Fibroblast of lung (primary cell): ENCODE results near the gene GUCA1C. TPM values are rescaled to one million over a fixed set of nuclear protein-coding genes. Genes with fewer than 3 reads are reported as not detected.

Experiments used
- DNase-seq, 2 donors: peaks; one replicate each; pipeline versions ENCODE4 v3.0.0 to v3.0.0-alpha.2; 2010; ENCODE audit warnings: low read depth in 2 of 2
- H2AFZ ChIP-seq: 2 replicates; pipeline ENCODE4 v1.5.1; 2012; ENCODE audit warnings: low read length, control low read depth, inconsistent platforms
- H3K27ac ChIP-seq: 2 replicates; pipeline ENCODE4 v1.5.1; 2011; ENCODE audit warnings: low read length, control low read depth; ENCODE audit not compliant: insufficient read depth
- H3K27me3 ChIP-seq: 2 replicates; pipeline ENCODE4 v1.5.1; 2011; ENCODE audit warnings: mild to moderate bottlenecking, low read length; ENCODE audit not compliant: control insufficient read depth, insufficient read depth
- H3K36me3 ChIP-seq: 2 replicates; pipeline ENCODE4 v1.5.1; 2011; ENCODE audit warnings: low read length; ENCODE audit not compliant: control insufficient read depth, insufficient read depth
- H3K4me1 ChIP-seq: 2 replicates; pipeline ENCODE4 v1.5.1; 2011; ENCODE audit warnings: low read length; ENCODE audit not compliant: control insufficient read depth, insufficient read depth; ENCODE audit errors: extremely low read depth
- H3K4me2 ChIP-seq: 2 replicates; pipeline ENCODE4 v1.5.1; 2011; ENCODE audit warnings: low read length, control low read depth; ENCODE audit not compliant: insufficient read depth; ENCODE audit errors: extremely low read depth
- H3K4me3 ChIP-seq, 4 experiments: fragments of 200-600 bp in 1 of 4; sonication (generic) in 1 of 4; replicated peaks in 1 of 4; 2 replicates each; pipeline ENCODE4 v1.5.1; 2011 to 2016; ENCODE audit warnings: low read length in 4 of 4, low read depth in 3 of 4, mild to moderate bottlenecking in 3 of 4, control low read depth in 2 of 4, inconsistent platforms in 1 of 4, mixed read lengths in 1 of 4; ENCODE audit not compliant: insufficient read depth in 1 of 4; ENCODE audit errors: control extremely low read depth in 1 of 4
- H3K79me2 ChIP-seq: 2 replicates; pipeline ENCODE4 v1.5.1; 2012; ENCODE audit warnings: mild to moderate bottlenecking, low read length, inconsistent platforms; ENCODE audit not compliant: control insufficient read depth, insufficient read depth
- H3K9ac ChIP-seq: 2 replicates; pipeline ENCODE4 v1.5.1; 2011; ENCODE audit warnings: mild to moderate bottlenecking, low read length, control low read depth; ENCODE audit not compliant: insufficient read depth
- H3K9me3 ChIP-seq: 2 replicates; pipeline ENCODE4 v1.5.1; 2012; ENCODE audit warnings: low read depth, low read length; ENCODE audit not compliant: control insufficient read depth, insufficient read depth
- H4K20me1 ChIP-seq: 2 replicates; pipeline ENCODE4 v1.5.1; 2011; ENCODE audit warnings: low read length; ENCODE audit not compliant: control insufficient read depth, insufficient read depth; ENCODE audit errors: extremely low read depth
- EZH2 ChIP-seq: IDR thresholded peaks from 2 replicates; pipeline ENCODE4 v1.5.1; 2012; ENCODE audit warnings: low read length, control low read depth, mild to moderate bottlenecking; ENCODE audit errors: missing control alignments
- polyA plus RNA-seq, 2 donors: library from polyadenylated mRNA; depleted of rRNA in 1 of 2; stranded (reverse) in 1 of 2; unstranded in 1 of 2; fragments of >200 nt; gene quantifications; 2 replicates each; pipeline ENCODE4 v1.2.1, GENCODE V29; 2011 to 2012; ENCODE audit warnings: missing spikeins in 1 of 2
- total RNA-seq: library from RNA; depleted of rRNA; stranded (reverse); fragments of >200 nt; gene quantifications from 2 replicates; pipeline ENCODE4 v1.2.1, GENCODE V29; 2014
- TF ChIP-seq, protein P1 (sequence below), 2 donors: IDR thresholded peaks in 1 of 2; conservative IDR thresholded peaks in 1 of 2; 1 replicate in 1 of 2; 2 replicates in 1 of 2; pipeline ENCODE4 v1.5.1; 2011 to 2012; ENCODE audit warnings: low read length in 2 of 2, control low read depth in 1 of 2, inconsistent platforms in 1 of 2, low read depth in 1 of 2, mild to moderate bottlenecking in 1 of 2

Gene GUCA1C
- total and polyA plus RNA-seq, 2 donors (not counting 1 experiment from before 2014, with no cell fraction given) = not detected

DNA sequence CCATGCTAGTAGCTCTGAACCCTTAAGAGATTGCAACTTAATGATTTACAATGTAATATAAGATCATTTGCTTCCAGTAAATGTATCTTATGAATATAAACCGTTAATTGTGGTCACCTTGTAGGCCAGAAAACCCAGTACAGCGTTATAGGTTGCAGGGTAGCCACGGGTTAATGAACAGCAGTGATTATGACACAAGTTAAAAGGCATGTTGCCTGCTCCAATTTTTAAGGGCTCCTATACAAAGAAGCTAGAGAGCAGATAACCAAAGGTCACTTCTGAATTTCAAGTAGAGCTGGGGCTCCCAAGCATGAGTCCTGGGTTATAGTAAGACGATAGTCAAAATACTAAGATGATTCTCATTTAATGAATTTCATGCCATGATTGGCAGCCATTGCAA is 13.5 kb downstream of the GUCA1C start:
- Histone ChIP-seq H3K27me3 (no peaks in the 10 kb centered on the region), H3K79me2 (no peaks in the 10 kb centered on the region), H3K4me3 (no peak overlapping the region), H3K4me2 (no peak overlapping the region), H3K9me3 (no peaks in the 10 kb centered on the region), H2AFZ (no peak overlapping the region), H3K36me3 (no peaks in the 10 kb centered on the region), H3K4me1 (no peaks in the 10 kb centered on the region), H4K20me1 (no peaks in the 10 kb centered on the region), H3K9ac (no peak overlapping the region), H3K27ac (no peak overlapping the region)
- TF ChIP-seq, protein P1, sequence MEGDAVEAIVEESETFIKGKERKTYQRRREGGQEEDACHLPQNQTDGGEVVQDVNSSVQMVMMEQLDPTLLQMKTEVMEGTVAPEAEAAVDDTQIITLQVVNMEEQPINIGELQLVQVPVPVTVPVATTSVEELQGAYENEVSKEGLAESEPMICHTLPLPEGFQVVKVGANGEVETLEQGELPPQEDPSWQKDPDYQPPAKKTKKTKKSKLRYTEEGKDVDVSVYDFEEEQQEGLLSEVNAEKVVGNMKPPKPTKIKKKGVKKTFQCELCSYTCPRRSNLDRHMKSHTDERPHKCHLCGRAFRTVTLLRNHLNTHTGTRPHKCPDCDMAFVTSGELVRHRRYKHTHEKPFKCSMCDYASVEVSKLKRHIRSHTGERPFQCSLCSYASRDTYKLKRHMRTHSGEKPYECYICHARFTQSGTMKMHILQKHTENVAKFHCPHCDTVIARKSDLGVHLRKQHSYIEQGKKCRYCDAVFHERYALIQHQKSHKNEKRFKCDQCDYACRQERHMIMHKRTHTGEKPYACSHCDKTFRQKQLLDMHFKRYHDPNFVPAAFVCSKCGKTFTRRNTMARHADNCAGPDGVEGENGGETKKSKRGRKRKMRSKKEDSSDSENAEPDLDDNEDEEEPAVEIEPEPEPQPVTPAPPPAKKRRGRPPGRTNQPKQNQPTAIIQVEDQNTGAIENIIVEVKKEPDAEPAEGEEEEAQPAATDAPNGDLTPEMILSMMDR (conservative IDR thresholded peaks at IDR 0.05 in 1 of 2, IDR thresholded peaks at IDR 0.05 in 1 of 2; ENCODE audit: low read depth in 1 of 2, low read length in 2 of 2) = no peak
- no peak for TF ChIP-seq EZH2
- DNase-seq = peak in 1 of 2 donors; percentile 35

GRCh38 chr3:108936924-108937689 is 16.6 kb downstream of the GUCA1C start:
- Histone ChIP-seq H3K4me2 (no peak overlapping the region), H3K27me3 (no peaks in the 10 kb centered on the region), H3K4me3 (no peak overlapping the region), H3K9me3 (no peaks in the 10 kb centered on the region), H3K9ac (no peak overlapping the region), H4K20me1 (no peaks in the 10 kb centered on the region), H3K79me2 (no peaks in the 10 kb centered on the region), H3K4me1 (no peaks in the 10 kb centered on the region), H3K36me3 (no peaks in the 10 kb centered on the region), H2AFZ (no peak overlapping the region), H3K27ac (no peak overlapping the region)
- no peak for TF ChIP-seq EZH2
- TF ChIP-seq, protein P1 (conservative IDR thresholded peaks at IDR 0.05 in 1 of 2, IDR thresholded peaks at IDR 0.05 in 1 of 2; ENCODE audit: low read depth in 1 of 2, low read length in 2 of 2) = no peak
- DNase-seq = no peak

GRCh38 chr3:108931035-108931434 is 22.6 kb downstream of the GUCA1C start:
- no peaks in the 10 kb centered on the region for H3K36me3 ChIP-seq
- no peak for TF ChIP-seq EZH2
- TF ChIP-seq, protein P1 (conservative IDR thresholded peaks at IDR 0.05 in 1 of 2, IDR thresholded peaks at IDR 0.05 in 1 of 2; ENCODE audit: low read depth in 1 of 2, low read length in 2 of 2) = no peak
- H3K4me1 ChIP-seq = no peaks in the 10 kb centered on the region
- H3K4me3 ChIP-seq = no peak overlapping the region
- H3K27ac ChIP-seq = no peak overlapping the region
- no peaks in the 10 kb centered on the region for H4K20me1 ChIP-seq
- no peaks in the 10 kb centered on the region for H3K27me3 ChIP-seq
- H3K9ac ChIP-seq = no peak overlapping the region
- H3K4me2 ChIP-seq = no peak overlapping the region
- no peak for DNase-seq
- no peaks in the 10 kb centered on the region for H3K79me2 ChIP-seq
- H2AFZ ChIP-seq = no peak overlapping the region
- H3K9me3 ChIP-seq = no peaks in the 10 kb centered on the region
